Natural killer cell treated with Interleukin-12 subunit alpha and Interleukin-12 subunit beta and Interleukin-15 and Interleukin-18, amount 100 ng/mL, for 72 hours (primary cell): ENCODE results near the gene PDGFA. TPM values are rescaled to one million over a fixed set of nuclear protein-coding genes. Genes with fewer than 3 reads are reported as not detected.

Experiments used
- ATAC-seq, 2 donors: fragments of 150-1000 bp; cut with Tn5 transposase in 1 of 2; sonication (Bioruptor Pico), chemical (Tn5 transposase) in 1 of 2; 2 replicates each; pipeline ENCODE4 v1.10.0; 2021
- DNase-seq: peaks from one replicate; pipeline ENCODE4 v3.0.0; 2022; ENCODE audit warnings: low spot score
- H3K27ac Mint-ChIP-seq, 2 donors: 1 replicate in 1 of 2; 2 replicates in 1 of 2; pipeline ENCODE4 v1.8.0; 2022; ENCODE audit warnings: mixed read lengths in 2 of 2, mild to moderate bottlenecking in 1 of 2, moderate library complexity in 1 of 2
- H3K27me3 Mint-ChIP-seq, 2 donors: 1 replicate in 1 of 2; 2 replicates in 1 of 2; pipeline ENCODE4 v1.8.0; 2022; ENCODE audit warnings: mixed read lengths in 2 of 2
- H3K36me3 Mint-ChIP-seq: one replicate; pipeline ENCODE4 v1.8.0; 2022; ENCODE audit warnings: mixed read lengths
- H3K4me1 Mint-ChIP-seq, 2 donors: 1 replicate in 1 of 2; 2 replicates in 1 of 2; pipeline ENCODE4 v1.8.0; 2022; ENCODE audit warnings: low read depth in 2 of 2, mixed read lengths in 2 of 2, mild to moderate bottlenecking in 1 of 2
- H3K4me3 Mint-ChIP-seq: one replicate; pipeline ENCODE4 v1.8.0; 2022; ENCODE audit warnings: mixed read lengths
- H3K9me3 Mint-ChIP-seq: 2 replicates; pipeline ENCODE4 v1.8.0; 2022; ENCODE audit warnings: mixed read lengths
- total RNA-seq, 2 donors: library from RNA; stranded (reverse); gene quantifications; one replicate each; pipeline ENCODE4 v1.2.3, GENCODE V29; 2022

Gene PDGFA
- total RNA-seq, 2 donors from 2014 or later = 1.3 to 5.0 TPM

DNA sequence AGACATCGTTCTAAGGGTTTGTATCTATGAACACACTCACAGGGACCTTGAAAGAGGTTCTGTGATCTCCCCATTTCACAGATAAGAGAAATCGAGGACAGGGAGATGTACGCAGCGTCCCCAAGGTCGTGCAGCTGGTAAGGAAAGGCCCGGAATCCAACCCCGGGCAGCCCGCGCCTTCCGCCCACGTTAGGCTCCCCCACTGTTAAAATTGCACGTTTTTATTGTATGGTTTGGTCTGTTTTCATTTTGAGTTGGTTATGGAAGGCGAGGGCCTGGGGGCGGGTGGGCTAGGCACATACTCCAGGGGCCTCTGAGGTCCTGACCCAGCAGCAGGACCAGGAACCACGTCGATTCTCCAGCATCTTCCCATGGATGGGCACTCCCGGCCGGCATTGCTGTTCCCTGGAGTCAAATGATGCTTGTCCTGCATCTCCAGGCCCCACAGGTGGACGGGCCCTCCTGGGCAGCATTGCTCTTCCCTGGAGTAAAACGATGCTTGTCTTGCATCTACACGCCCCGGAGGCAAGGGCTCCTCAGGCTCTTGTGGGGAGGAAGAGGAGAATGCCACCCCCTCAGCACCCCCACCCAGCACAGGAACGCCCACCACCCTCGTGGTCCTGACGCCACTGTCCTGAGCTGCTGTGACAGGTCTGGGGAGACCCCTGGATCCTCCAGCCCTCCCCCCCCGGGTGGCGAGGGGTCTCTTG lies 65.9 kb downstream of the PDGFA start:
- Mint-ChIP-seq H3K36me3 (no peaks in the 10 kb centered on the region), H3K9me3 (no peaks in the 10 kb centered on the region), H3K4me3 (no peak overlapping the region), H3K27ac (no peak overlapping the region), H3K4me1 (peaks cover 6 to 13% of the 10 kb centered on the region in 2 donors), H3K27me3 (peaks cover 10 to 12% of the 10 kb centered on the region in 2 donors)
- ATAC-seq (no peak), DNase-seq (peak; percentile 49)

DNA sequence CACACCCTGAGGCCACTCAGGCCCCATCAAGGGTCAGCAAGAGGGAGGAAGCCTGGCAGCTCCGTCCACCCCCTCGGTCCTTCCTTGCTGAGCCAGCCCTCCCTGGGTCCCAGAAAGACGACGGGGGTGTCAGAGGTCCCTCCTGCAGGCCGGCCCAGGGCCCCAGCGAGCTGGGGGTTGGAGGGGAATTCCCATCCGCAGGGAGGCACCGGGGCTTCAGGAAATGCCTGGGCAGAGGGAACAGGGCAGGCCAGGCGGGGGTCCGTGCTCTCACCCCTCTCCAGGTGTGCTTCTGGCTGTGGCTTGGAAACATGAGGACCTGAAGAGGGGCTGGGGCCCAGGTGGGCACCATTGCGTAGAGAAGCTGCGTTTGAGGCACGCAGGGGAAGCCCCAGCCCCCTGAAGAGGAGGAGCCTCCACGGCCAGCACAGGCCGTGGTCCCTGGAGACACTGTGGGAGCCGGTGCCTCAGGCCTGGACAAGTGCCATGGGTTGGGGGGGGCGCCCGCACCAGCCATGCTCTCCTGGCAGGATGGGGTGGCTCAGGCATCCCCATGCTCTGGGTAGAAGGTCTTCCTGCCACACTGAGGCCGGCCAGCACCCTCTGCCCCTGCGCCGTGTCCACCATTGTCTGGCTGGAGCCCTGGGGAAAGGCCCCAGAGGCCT lies 66.7 kb downstream of the PDGFA start:
- H3K4me1 Mint-ChIP-seq = peaks cover 6 to 13% of the 10 kb centered on the region in 2 donors
- H3K27me3 Mint-ChIP-seq = peaks cover 10 to 12% of the 10 kb centered on the region in 2 donors
- H3K4me3 Mint-ChIP-seq = no peak overlapping the region
- H3K9me3 Mint-ChIP-seq = no peaks in the 10 kb centered on the region
- no peak overlapping the region for H3K27ac Mint-ChIP-seq
- peak in 1 of 2 donors; percentile 13 for ATAC-seq
- H3K36me3 Mint-ChIP-seq = no peaks in the 10 kb centered on the region
- no peak for DNase-seq

DNA sequence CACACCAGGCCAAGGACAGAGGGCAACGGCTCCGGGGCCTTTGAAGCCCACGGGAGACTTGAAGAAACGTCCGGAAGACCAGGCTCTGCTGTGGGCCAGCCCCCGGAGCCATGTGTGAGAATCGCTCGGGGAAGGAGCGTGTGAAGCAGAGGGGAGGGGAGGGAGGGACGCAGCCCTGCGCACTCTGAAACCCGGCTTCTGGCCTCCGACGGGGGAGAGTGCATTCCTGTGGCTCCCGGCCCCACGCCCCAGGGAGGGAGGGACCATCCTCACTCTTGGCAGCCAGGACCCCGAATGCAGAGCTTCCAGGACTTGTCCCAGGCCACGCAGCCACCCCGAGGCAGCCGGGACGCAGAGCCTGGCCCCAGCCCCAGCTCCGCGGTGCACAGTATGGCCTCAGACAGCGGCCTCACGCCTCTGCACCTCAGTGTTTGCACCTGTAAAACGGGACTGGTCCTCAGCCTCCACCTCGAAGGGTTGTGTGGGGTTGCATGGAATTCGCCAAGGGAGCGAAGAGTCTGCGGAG lies 67.4 kb downstream of the PDGFA start:
- Mint-ChIP-seq H3K36me3 (no peaks in the 10 kb centered on the region), H3K4me3 (no peak overlapping the region), H3K9me3 (no peaks in the 10 kb centered on the region), H3K27me3 (peaks cover 10 to 12% of the 10 kb centered on the region in 2 donors), H3K4me1 (peaks cover 6 to 13% of the 10 kb centered on the region in 2 donors), H3K27ac (no peak overlapping the region)
- DNase-seq (no peak), ATAC-seq (peak; percentile 11 to 60)

DNA sequence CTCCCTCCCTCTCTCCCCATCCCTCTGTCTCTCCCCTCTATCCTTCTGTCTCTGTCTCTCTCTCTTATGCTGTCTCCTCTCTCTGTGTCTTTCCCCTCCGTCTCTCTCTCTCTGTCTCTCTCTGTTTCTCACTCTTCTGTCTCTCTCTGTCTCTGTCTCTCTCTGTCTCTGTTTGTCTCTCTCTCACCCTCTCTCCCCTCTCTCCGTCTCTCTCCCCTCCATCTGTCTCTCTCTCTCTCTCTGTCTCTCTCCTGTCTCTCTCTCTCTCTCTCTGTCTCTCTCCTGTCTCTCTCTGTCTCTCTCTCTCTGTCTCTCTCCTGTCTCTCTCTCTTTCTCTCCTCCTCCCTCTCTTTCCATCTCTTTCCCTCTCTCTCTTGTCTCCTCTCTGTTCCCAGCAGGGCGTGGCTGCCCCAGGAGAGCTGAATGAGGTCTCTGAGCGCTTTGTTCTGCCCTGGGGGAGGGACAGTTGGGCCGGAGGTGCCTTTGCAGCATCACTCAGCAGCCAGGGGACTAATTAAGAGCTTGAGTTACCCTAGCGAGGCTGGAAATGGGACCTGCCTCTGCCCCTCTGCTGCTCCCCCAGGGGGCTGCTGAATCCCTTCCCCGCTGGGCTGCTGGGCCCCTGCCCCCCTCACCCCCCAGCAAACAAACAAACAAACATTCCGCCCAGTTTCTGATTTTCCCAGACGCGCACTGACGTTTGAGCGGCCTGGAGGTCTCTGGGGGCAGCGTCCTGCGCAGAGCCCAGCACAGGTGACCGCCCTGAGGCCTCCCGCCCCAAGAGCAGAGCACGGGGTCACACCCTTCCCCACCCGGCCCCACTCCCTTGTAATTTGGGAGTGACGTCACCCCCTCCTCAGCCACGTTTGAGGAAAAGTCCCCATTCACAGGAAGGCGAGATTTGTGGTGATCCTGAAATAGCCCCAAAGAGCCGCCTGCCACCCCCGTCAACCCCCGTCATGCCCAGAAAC lies 68.1 kb downstream of the PDGFA start:
- DNase-seq (no peak), ATAC-seq (peak in 1 of 2 donors; percentile 17)
- H3K4me3 Mint-ChIP-seq = peak overlapping the region; percentile 57

DNA sequence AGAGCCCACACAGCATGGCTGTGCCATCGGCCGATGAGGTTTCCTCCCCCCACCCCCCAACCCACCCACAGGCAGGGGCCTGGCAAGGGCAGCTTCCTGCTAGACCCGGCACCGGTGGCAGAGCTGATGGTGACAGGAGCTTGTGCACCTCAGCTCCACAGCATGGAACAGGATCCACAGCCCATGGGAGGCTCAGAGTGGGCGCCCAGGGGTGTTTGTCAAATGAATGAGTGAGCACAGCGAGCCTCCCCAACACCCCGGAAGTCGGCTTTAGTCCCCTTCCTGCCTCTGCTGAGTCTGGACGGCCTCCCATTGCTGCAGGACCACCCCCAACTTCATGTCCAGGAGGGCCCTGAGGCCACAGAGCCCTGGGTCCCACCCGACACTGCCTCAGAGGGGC lies 68.9 kb downstream of the PDGFA start:
- H3K4me3 Mint-ChIP-seq = peak overlapping the region; percentile 57
- peaks cover 10 to 12% of the 10 kb centered on the region in 2 donors for H3K27me3 Mint-ChIP-seq
- peaks cover 6 to 13% of the 10 kb centered on the region in 2 donors for H3K4me1 Mint-ChIP-seq
- ATAC-seq (peak in 1 of 2 donors; percentile 19), DNase-seq (no peak)
- H3K9me3 Mint-ChIP-seq = no peaks in the 10 kb centered on the region
- H3K27ac Mint-ChIP-seq = peak overlapping the region in 1 of 2 donors; percentile 40
- no peaks in the 10 kb centered on the region for H3K36me3 Mint-ChIP-seq

More for the DNA sequence above, 68.1 kb downstream of the PDGFA start:
- H3K36me3 Mint-ChIP-seq = no peaks in the 10 kb centered on the region
- H3K4me1 Mint-ChIP-seq = peaks cover 6 to 13% of the 10 kb centered on the region in 2 donors
- peaks cover 10 to 12% of the 10 kb centered on the region in 2 donors for H3K27me3 Mint-ChIP-seq
- peak overlapping the region in 1 of 2 donors; percentile 40 for H3K27ac Mint-ChIP-seq
- H3K9me3 Mint-ChIP-seq = no peaks in the 10 kb centered on the region

DNA sequence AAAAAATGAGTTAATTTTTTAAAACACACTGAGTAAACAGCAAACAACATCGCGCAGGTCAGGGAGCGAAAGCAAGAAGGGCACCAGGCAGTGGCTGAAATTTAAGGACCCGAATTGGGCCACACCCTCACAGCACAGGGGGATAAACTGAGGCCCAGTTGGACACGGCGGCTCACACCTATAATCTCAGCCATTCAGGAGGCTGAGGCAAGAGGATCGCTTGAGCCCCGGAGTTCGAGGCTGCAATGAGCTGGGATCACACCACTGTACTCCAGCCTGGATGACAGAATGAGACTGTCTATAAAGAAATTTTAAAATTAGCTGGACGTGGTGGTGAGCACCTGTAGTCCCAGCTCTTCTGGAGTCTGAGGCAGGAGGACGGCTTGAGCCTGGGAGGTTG lies 69.6 kb downstream of the PDGFA start:
- peaks cover 6 to 13% of the 10 kb centered on the region in 2 donors for H3K4me1 Mint-ChIP-seq
- H3K27ac Mint-ChIP-seq = no peak overlapping the region
- peaks cover 10 to 12% of the 10 kb centered on the region in 2 donors for H3K27me3 Mint-ChIP-seq
- H3K36me3 Mint-ChIP-seq = no peaks in the 10 kb centered on the region
- H3K9me3 Mint-ChIP-seq = no peaks in the 10 kb centered on the region
- no peak for DNase-seq
- ATAC-seq = no peak
- H3K4me3 Mint-ChIP-seq = no peak overlapping the region

DNA sequence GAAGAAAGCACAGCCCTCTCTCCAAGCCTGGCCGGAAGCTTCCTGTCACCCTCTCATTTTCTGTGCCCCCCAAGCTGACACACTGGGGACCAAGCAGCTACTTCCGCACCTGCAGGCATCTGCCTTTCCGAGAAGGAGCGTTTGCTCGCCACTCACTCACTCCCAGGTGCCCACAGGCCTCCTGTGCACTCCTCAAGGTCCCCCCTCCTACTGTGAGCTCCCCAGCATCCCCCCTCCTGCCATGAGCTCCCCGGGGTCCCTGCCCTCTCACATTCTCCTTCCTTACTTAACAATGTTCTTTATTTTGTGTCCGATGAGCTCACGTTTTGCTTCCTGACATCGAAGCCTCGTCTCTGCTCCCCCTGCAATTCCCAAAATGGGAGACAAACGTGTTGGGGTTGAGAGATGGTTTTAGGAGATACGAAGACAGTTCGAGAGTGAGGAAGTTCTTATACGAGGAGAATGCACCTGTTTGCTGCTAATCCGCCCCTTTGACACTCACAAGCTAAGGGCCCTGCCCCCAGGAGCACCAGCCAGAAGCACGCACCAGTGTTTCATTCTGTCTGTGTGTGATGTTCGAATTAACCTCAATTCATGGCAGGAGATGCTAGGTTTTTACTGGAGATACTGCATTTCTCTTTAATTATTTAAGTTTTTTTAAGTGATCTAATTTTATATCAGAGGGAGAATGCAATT lies 70.2 kb downstream of the PDGFA start:
- no peak for ATAC-seq
- H3K4me3 Mint-ChIP-seq = no peak overlapping the region
- peaks cover 6 to 13% of the 10 kb centered on the region in 2 donors for H3K4me1 Mint-ChIP-seq
- DNase-seq = no peak
- no peak overlapping the region for H3K27ac Mint-ChIP-seq
- peaks cover 10 to 12% of the 10 kb centered on the region in 2 donors for H3K27me3 Mint-ChIP-seq
- H3K9me3 Mint-ChIP-seq = no peaks in the 10 kb centered on the region
- no peaks in the 10 kb centered on the region for H3K36me3 Mint-ChIP-seq

DNA sequence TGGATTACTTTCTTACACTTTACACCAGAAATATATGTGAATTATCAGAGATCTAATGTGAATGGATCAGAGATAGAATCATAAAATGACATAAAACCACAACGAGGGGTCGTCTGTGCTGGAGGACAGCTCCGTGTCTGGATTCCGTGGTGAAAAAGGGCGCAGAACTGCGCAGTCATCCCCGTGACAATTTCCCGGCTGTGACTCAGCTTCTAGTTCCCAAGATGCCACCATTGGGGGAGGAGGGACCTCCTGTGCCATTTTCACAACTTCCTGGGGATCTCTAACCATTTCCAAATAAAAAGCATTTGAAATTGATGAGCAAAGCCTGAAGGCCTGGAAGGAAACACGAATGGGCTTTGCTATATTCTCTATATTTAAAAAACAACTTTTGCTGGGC lies 72.1 kb downstream of the PDGFA start:
- no peak for DNase-seq
- H3K4me1 Mint-ChIP-seq = peaks cover 6 to 13% of the 10 kb centered on the region in 2 donors
- no peak overlapping the region for H3K27ac Mint-ChIP-seq
- no peaks in the 10 kb centered on the region for H3K9me3 Mint-ChIP-seq
- H3K36me3 Mint-ChIP-seq = no peaks in the 10 kb centered on the region
- no peak for ATAC-seq
- H3K27me3 Mint-ChIP-seq = peaks cover 10 to 12% of the 10 kb centered on the region in 2 donors
- H3K4me3 Mint-ChIP-seq = no peak overlapping the region

Other genes starting within 250 kb of the PDGFA start
- not detected for gene FOXL3, start 229.7 kb downstream of the PDGFA start, total RNA-seq
- 10 to 100 TPM; 19.5 to 53.4 TPM for gene DNAAF5, start 206.9 kb upstream of the PDGFA start, total RNA-seq
- 10 to 100 TPM in 1 of 2 donors, 1 to 10 TPM in 1; 9.8 to 31.9 TPM for gene PRKAR1B, start 207.4 kb upstream of the PDGFA start, total RNA-seq